MCF 10A (cell line): ENCODE data around the gene AP1G1. TPM values are rescaled to one million over a fixed set of nuclear protein-coding genes. Genes with fewer than 3 reads are reported as not detected.
A peak's percentile ranks its signal among the peaks of the same experiment; 100 is the strongest.

Experiments
- BruUV-seq: library from RNA; stranded (reverse); fragments of 400-500 nt; replicated peaks from 2 replicates; lab custom pipeline; 2021; lab: Mats Ljungman, UMichigan
- CTCF ChIA-PET: fragments of 300-600 bp; sonication (Branson Sonifier 250); formaldehyde crosslinking; extraction: SDS; loops from one replicate; lab custom pipeline; 2021; ENCODE audit warnings: antibody characterized with exemption, inconsistent platforms; lab: Yijun Ruan, JAX
- POLR2A ChIA-PET: fragments of 300-600, 350-650 bp; sonication (Branson Sonifier 250); formaldehyde crosslinking; extraction: SDS; loops from one replicate; lab custom pipeline; 2020; ENCODE audit warnings: antibody characterized with exemption, inconsistent platforms; lab: Yijun Ruan, JAX
- DNase-seq: peaks from one replicate; pipeline ENCODE4 v3.0.0-alpha.2; 2018; ENCODE audit not compliant: unreplicated experiment
- H3K27ac Mint-ChIP-seq: one replicate; pipeline ENCODE4 v1.8.0; 2022; ENCODE audit warnings: mild to moderate bottlenecking, low read depth, mixed read lengths; ENCODE audit not compliant: unreplicated experiment
- H3K27me3 Mint-ChIP-seq: one replicate; pipeline ENCODE4 v1.8.0; 2022; ENCODE audit warnings: mixed read lengths; ENCODE audit not compliant: insufficient read depth, unreplicated experiment
- H3K36me3 Mint-ChIP-seq: one replicate; pipeline ENCODE4 v1.8.0; 2022; ENCODE audit warnings: mild to moderate bottlenecking, moderate library complexity, mixed read lengths; ENCODE audit not compliant: insufficient read depth, unreplicated experiment
- H3K4me1 Mint-ChIP-seq: one replicate; pipeline ENCODE4 v1.8.0; 2022; ENCODE audit warnings: mixed read lengths; ENCODE audit not compliant: insufficient read depth, unreplicated experiment
- H3K4me3 Mint-ChIP-seq: one replicate; pipeline ENCODE4 v1.8.0; 2022; ENCODE audit warnings: mild to moderate bottlenecking, moderate library complexity, mixed read lengths; ENCODE audit not compliant: unreplicated experiment
- H3K9me3 Mint-ChIP-seq: one replicate; pipeline ENCODE4 v1.8.0; 2022; ENCODE audit warnings: mixed read lengths; ENCODE audit not compliant: unreplicated experiment
- CTCF ChIP-seq: fragments of 200-600 bp; IDR thresholded peaks from one replicate; pipeline ENCODE4 v1.8.0; 2022; ENCODE audit warnings: antibody characterized with exemption, mild to moderate bottlenecking; ENCODE audit not compliant: unreplicated experiment
- intact Hi-C: fragments of 100-400 bp; cut with micrococcal nuclease; formaldehyde crosslinking; loops from 2 replicates; pipeline ENCODE4 v1.14.1; 2022
- total RNA-seq: library from RNA; stranded (reverse); gene quantifications from 2 replicates; pipeline ENCODE4 v1.2.3, GENCODE V29; 2022

The AP1G1 gene
- total RNA-seq, 1 experiment from 2014 or later = 99.5 TPM

GRCh38 chr16:71727551-71728324 lies 80.9 kb downstream of the AP1G1 start:
- peaks cover 51% of the 10 kb centered on the region for H3K36me3 Mint-ChIP-seq
- BruUV-seq = no TSS peak
- no peak overlapping the region for H3K4me3 Mint-ChIP-seq
- peaks cover 5% of the 10 kb centered on the region for H3K4me1 Mint-ChIP-seq
- H3K27ac Mint-ChIP-seq = no peak overlapping the region
- intact Hi-C loops = no loop called here
- H3K9me3 Mint-ChIP-seq = no peaks in the 10 kb centered on the region
- H3K27me3 Mint-ChIP-seq = no peaks in the 10 kb centered on the region
- CTCF ChIA-PET = interaction anchor here (1.3 kb wide), 1 partner anchor 155 kb away, joined by 4 read pairs; no protein-coding TSS in a partner anchor
- DNase-seq = no peak
- POLR2A ChIA-PET = interaction anchor here (1.3 kb wide), 2 partner anchors 18 to 45 kb away, joined by 3 to 4 read pairs; no protein-coding TSS in a partner anchor
- no peak for TF ChIP-seq CTCF

GRCh38 chr16:71726476-71727315 lies 81.9 kb downstream of the AP1G1 start:
- Mint-ChIP-seq H3K4me3 (no peak overlapping the region), H3K27ac (no peak overlapping the region), H3K36me3 (peaks cover 41% of the 10 kb centered on the region), H3K4me1 (peaks cover 5% of the 10 kb centered on the region), H3K27me3 (no peaks in the 10 kb centered on the region), H3K9me3 (no peaks in the 10 kb centered on the region)
- POLR2A ChIA-PET = interaction anchor here (0.9 to 1.3 kb wide), 2 partner anchors 12 to 46 kb away, joined by 3 read pairs; no protein-coding TSS in a partner anchor
- DNase-seq = no peak
- intact Hi-C loops = no loop called here
- CTCF ChIA-PET = interaction anchor here (1.0 to 1.3 kb wide), 3 partner anchors 19 to 157 kb away, joined by 3 to 4 read pairs (median 3); partner anchors contain the start of gene ZNF821
- BruUV-seq = no TSS peak
- no peak for TF ChIP-seq CTCF

GRCh38 chr16:71724320-71724751 lies 84.3 kb downstream of the AP1G1 start, which contains the start of gene PHLPP2:
Gene PHLPP2 (minus strand): TSS chr16:71724701. CDS start chr16:71714795, 9,906 bp downstream.
- H3K4me3 Mint-ChIP-seq = peak within 1 kb of the TSS; percentile 96
- no peak for DNase-seq
- no peaks in the 10 kb centered on the region for H3K9me3 Mint-ChIP-seq
- TSS peak; percentile 46 for BruUV-seq
- H3K27me3 Mint-ChIP-seq = no peaks in the 10 kb centered on the region
- intact Hi-C loops = no loop called here
- ChIA-PET CTCF (interaction anchor here (1.4 kb wide), 1 partner anchor 21 kb away, joined by 5 read pairs; no protein-coding TSS in a partner anchor), POLR2A (interaction anchor here (0.6 to 3.4 kb wide), 13 partner anchors 10 to 239 kb away, joined by 3 to 47 read pairs (median 3); partner anchors contain the start of genes AP1G1 and ZNF821)
- peaks cover 24% of the 10 kb centered on the region for H3K36me3 Mint-ChIP-seq
- TF ChIP-seq CTCF = no peak
- no peak within 1 kb of the TSS for H3K27ac Mint-ChIP-seq
- peaks cover 5% of the 10 kb centered on the region for H3K4me1 Mint-ChIP-seq
